NB4 (cell line): ENCODE results near the gene ZBTB11.

Experiments used
- MAX ChIP-seq: IDR thresholded peaks from 2 replicates; pipeline ENCODE4 v1.6.1; 2011; ENCODE audit warnings: low read depth, low read length
- MYC ChIP-seq: IDR thresholded peaks from 2 replicates; pipeline ENCODE4 v1.6.1; 2011; ENCODE audit warnings: low read depth, low read length
- POLR2A ChIP-seq: IDR thresholded peaks from 2 replicates; pipeline ENCODE4 v1.6.1; 2011; ENCODE audit warnings: mild to moderate bottlenecking; ENCODE audit not compliant: insufficient read length; ENCODE audit errors: extremely low read depth
- TF ChIP-seq, protein P1 (sequence below): IDR thresholded peaks from one replicate; pipeline ENCODE4 v1.5.1; 2012; ENCODE audit warnings: low read depth, low read length

GRCh38 chr3:101615525-101615924 lies 61.4 kb downstream of the ZBTB11 start:
- TF ChIP-seq, protein P1, sequence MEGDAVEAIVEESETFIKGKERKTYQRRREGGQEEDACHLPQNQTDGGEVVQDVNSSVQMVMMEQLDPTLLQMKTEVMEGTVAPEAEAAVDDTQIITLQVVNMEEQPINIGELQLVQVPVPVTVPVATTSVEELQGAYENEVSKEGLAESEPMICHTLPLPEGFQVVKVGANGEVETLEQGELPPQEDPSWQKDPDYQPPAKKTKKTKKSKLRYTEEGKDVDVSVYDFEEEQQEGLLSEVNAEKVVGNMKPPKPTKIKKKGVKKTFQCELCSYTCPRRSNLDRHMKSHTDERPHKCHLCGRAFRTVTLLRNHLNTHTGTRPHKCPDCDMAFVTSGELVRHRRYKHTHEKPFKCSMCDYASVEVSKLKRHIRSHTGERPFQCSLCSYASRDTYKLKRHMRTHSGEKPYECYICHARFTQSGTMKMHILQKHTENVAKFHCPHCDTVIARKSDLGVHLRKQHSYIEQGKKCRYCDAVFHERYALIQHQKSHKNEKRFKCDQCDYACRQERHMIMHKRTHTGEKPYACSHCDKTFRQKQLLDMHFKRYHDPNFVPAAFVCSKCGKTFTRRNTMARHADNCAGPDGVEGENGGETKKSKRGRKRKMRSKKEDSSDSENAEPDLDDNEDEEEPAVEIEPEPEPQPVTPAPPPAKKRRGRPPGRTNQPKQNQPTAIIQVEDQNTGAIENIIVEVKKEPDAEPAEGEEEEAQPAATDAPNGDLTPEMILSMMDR: no peak
- TF ChIP-seq POLR2A (no peak), MAX (no peak), MYC (no peak)
